Measurements from ENCODE around the gene RALGAPA2. TPM values are rescaled to one million over a fixed set of nuclear protein-coding genes. Genes with fewer than 3 reads are reported as not detected.

The RALGAPA2 gene
- total RNA-seq, 1 donor, result 10.8 TPM

GRCh38 chr20:20612251-20612650 is 100.2 kb downstream of the RALGAPA2 start:
- no peak overlapping the region for H3K4me3 ChIP-seq (ENCODE audit: low read depth, low read length)
- DNase-seq (ENCODE audit: low read depth), result no peak
- TF ChIP-seq CTCF (IDR thresholded peaks at IDR 0.05; ENCODE audit: insufficient read depth, low read length), result no peak

- no peak overlapping the region for H3K4me3 ChIP-seq (ENCODE audit: low read depth, low read length)
- no peak for TF ChIP-seq CTCF (IDR thresholded peaks at IDR 0.05; ENCODE audit: insufficient read depth, low read length)
- DNase-seq (ENCODE audit: low read depth), result no peak
Measured at GRCh38 chr20:20611167-20611566, 101.3 kb downstream of the RALGAPA2 start.

DNA sequence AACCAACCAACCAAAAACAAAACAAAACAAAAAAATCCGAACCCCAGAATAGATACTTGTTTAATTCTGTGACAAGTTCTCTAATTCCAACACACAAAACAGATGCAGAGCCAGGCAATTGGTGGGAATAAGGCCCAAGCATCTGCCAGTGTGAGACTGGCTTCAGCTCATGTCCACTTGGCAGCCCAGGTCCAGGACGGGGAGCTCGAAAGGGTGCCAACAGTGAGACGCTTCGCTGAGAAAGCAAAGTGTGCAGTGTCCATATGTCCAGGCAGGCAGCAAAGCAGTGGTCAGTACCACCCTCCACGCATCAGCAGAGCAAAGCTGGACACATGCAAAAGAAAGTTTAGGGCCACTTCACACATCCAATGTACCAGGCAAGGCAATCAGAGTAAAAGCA is 102.9 kb downstream of the RALGAPA2 start:
- TF ChIP-seq CTCF (IDR thresholded peaks at IDR 0.05; ENCODE audit: insufficient read depth, low read length), result no peak
- no peak for DNase-seq (ENCODE audit: low read depth)

GRCh38 chr20:20608641-20609040 is 103.8 kb downstream of the RALGAPA2 start:
- no peak for TF ChIP-seq CTCF (IDR thresholded peaks at IDR 0.05; ENCODE audit: insufficient read depth, low read length)
- no peak overlapping the region for H3K4me3 ChIP-seq (ENCODE audit: low read depth, low read length)
- DNase-seq (ENCODE audit: low read depth), result no peak

More for the DNA sequence above, 102.9 kb downstream of the RALGAPA2 start:
- no peak overlapping the region for H3K4me3 ChIP-seq (ENCODE audit: low read depth, low read length)

DNA sequence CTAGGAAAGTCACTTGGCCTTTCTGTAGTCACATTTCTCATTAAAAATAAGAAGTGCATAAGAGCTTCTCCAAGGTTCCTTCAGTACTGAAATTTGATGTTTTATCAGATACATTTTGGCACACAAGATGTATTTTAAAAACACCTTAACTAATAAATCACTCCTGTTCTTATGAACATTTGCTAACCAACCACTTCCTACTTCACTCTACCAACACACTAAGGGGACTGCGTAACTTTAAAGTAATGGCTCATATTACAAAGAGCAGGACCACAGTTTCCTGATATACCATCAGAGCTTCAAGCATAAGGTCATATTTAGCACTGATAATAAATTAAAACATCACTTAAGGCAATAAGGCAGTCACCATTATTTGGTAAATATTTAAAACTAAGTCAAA is 104.4 kb downstream of the RALGAPA2 start:
- DNase-seq (ENCODE audit: low read depth), result no peak
- no peak for TF ChIP-seq CTCF (IDR thresholded peaks at IDR 0.05; ENCODE audit: insufficient read depth, low read length)
- H3K4me3 ChIP-seq (ENCODE audit: low read depth, low read length), result no peak overlapping the region

DNA sequence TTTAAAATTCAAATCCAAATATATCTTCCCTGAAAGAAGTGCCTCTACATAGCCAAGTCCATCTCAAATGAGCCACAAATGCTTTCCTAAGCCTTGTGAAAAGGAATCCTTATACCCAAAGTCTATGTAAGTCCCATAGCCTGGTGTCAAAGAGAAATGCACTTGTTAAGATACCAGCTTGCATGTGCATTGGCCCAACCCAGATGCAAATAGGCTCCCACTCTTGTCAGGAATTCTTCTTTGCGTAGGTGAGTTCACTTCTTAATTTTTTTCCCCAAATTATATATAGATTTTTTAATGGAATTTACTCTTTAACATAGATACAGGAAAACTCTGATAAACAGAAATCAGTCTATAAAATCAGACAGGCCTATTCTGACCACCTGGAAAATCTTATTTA is 105.6 kb downstream of the RALGAPA2 start:
- no peak for TF ChIP-seq CTCF (IDR thresholded peaks at IDR 0.05; ENCODE audit: insufficient read depth, low read length)
- H3K4me3 ChIP-seq (ENCODE audit: low read depth, low read length), result no peak overlapping the region
- no peak for DNase-seq (ENCODE audit: low read depth)

GRCh38 chr20:20606050-20606449 is 106.4 kb downstream of the RALGAPA2 start:
- no peak overlapping the region for H3K4me3 ChIP-seq (ENCODE audit: low read depth, low read length)
- no peak for TF ChIP-seq CTCF (IDR thresholded peaks at IDR 0.05; ENCODE audit: insufficient read depth, low read length)
- DNase-seq (ENCODE audit: low read depth), result no peak

All from fibroblast of the aortic adventitia (primary cell).